ENCODE results near the gene FAM161B.
"Not testable (repeated sequence)": the region's sequence is repeated elsewhere in the genome, so short reads cannot be mapped to it uniquely, and the experiment has no call there.

The FAM161B gene

GRCh38 chr14:73942180-73942579 is 7.7 kb downstream of the FAM161B start:
- no peak for DNase-seq

DNA sequence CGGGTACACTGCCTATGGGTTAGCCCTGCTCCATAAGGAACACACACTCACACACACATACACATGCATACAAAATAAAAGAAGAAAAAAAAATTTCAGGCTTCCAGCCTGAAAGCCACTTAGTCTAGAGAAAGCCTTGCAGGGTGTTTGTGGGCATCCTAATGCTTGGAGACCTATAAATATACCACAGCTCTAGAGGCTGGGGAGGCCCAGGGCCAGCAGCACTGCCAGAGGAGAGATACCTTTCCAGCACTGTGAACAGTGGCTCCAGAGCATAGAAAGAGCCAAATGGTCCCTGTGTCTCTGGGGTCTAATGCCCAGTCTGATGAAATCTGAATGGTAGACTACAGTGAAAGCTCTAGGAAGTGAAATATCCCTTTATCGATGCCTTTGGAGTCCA is 12.9 kb downstream of the FAM161B start:
- no peak for DNase-seq

GRCh38 chr14:73936548-73936947 is 13.3 kb downstream of the FAM161B start:
- DNase-seq = no peak

DNA sequence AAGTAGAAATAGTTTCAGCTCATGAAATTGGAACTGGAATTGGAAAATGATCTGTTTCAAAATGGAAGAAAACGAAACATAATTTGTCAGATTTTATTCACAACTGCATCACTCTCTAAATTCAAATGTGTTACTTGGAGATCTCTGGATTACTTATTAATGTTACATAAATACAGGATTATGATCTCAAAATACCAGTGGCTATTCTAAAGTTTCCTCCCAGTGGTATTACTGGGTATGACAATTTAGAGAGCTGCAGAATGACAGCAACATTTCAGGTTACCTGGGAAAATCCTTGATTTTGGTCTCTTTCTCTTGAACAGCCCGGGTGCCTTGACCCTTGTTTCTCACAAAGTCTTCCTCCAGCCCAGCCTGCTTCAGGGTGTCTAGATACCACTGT is 14.2 kb downstream of the FAM161B start:
- no peak for DNase-seq

GRCh38 chr14:73924337-73924736 is 25.6 kb downstream of the FAM161B start:
- DNase-seq = no peak

- DNase-seq = not testable (repeated sequence)
Measured at GRCh38 chr14:73919457-73919856, 30.4 kb downstream of the FAM161B start.

DNA sequence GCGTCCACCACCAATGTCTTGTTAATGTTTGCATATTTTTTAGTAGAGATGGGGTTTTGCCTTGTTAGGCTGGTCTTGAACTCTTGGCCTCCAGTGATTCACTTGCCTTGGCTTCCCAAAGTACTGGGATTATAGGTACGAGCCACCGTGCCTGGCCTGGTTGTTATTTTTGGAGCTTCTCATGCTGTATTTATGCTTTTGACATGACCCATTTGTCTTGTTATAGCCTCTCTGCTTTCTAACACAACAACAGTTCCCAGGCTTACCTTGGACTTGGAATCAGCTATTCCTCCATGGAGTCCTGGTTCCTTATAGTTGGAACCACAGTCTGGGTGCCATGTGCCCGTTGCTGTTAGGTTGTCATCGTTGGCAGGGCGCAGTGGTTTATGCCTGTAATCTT is 33.6 kb downstream of the FAM161B start:
- no peak for DNase-seq

DNA sequence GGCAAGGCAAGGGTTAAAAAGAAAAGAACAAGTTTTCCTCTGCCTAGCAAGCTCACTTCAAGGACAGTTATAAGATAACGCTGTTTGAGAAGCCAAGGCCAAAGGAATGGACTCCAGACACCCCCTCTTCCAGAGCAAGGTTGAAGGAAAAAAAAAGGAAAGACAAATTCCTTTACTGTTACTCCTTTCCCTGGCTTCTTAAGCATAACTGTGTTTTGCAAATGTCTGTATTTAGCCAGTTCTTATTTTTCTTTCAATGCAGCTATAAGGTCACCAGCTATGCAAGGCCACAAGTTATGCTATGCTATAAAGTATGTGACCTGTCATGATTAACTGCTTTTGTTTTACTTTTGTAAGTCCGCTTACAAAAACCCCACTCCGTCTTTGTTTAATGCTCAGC is 36.6 kb downstream of the FAM161B start:
- no peak for DNase-seq

GRCh38 chr14:73909681-73910080 is 40.2 kb downstream of the FAM161B start:
- no peak for DNase-seq

DNA sequence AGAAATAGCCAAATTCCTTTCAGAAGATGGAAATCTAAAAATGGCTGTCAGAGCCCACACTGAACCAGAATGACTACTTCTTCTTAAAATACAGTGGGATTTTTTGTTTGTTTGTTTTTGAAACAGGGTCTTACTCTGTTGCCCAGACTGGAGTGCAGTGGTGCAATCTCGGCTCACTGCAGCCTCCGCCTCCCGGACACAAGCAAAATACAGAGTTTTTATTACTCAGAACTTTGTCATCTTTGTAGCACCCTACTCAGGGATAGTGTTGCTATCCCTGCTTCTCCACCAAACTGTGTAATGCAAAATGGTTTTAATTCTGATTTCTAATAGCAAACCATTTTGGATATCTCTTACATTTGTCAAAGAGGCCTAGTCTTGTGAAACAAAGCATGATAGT is 46.9 kb downstream of the FAM161B start:
- no peak for DNase-seq

DNA sequence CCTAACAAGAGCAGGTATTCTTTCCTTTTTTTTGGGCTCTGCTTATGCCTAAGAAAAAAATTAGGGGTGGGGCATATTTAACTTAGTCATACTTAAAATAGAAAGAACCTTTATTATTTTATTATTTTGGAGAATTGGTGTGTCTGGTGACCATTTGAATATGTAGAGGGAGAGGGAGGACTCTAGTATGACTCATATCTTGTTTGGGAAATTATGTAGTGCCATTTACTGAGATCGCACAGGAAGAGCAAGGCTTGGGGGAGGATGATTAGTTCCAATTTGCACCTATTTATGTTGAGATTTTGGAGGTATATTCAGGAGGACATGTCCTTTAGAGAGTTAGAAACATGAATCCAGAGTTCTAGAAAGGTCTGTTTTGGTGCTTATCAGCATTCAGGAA is 53.4 kb downstream of the FAM161B start:
- no peak for DNase-seq

DNA sequence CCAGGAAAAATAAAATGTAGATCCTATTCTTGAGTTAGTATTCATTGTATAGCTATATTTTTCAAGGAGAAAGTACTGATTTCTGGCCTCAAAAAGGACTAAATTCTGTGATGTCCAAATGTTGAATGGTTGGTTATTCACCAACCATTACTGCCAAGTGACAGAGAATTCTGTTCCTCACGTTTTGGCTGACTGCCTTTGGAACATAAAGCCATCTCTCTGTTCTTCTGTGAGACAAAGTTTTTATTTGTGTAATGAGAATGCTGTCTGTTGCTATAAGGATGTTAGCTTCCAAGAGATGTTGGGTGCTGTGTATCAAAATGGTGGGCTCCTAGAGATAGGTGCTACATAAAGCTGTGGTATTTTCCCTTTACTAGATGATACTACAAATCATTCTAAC is 54.0 kb downstream of the FAM161B start:
- no peak for DNase-seq

DNA sequence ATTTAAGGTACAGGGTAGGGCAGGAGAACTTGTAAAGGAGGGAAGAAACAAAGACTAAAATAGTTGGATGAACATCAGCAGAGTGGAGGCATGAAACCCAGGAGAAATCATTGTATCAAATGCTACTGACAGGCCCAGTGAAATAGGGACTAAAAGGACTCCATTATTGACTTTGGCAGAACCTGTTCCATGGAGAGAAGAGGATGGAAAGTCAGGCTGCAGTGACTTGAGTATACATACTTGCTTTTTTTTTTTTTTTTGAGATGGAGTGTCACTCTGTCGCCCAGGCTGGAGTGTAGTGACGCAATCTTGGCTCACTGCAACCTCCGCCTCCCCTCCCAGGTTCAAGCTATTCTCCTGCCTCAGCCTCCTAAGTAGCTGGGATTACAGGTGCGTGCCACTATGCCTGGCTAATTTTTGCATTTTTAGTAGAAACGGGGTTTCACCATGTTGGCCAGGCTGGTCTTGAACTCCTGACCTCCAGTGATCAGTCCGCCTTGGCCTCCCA is 55.7 kb downstream of the FAM161B start:
- not testable (repeated sequence) for DNase-seq

DNA sequence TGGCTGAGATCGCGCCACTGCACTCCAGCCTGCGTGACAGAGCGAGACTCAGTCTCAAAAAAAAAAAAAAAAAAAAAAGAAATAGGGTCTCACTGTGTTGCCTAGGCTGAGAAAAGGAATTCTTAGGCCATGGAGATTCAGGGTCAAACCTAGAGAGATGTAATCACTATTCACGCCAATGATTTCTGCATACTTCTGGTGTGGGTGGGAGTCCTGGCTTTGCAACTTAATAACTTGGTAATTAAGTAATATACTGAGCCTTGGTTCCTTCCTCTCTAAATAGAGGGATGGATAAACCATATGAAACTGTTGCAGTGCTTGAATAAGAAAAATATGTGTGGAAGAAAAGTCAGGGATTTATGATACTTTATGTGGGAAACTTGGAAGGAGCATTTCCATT is 60.5 kb downstream of the FAM161B start:
- no peak for DNase-seq

DNA sequence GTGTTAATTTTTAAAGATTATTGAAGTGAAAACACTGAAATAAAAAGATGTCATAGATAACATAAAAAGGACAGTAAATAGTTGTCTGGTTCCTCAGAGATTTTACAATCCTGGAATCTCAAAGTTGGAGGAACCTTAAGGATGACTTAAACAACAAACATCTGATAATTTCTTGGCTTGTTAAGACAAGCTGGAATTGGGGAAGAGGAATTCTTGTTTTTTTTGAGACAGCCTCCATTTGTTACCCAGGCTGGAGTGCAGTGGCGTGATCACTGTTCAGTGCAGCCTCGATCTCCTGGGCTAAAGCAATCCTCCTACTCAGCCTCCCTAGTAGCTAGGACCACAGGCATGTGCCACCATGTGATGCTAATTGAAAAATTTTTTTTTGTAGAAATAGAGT is 60.9 kb downstream of the FAM161B start:
- DNase-seq = no peak

GRCh38 chr14:73888460-73888725 is 61.5 kb downstream of the FAM161B start:
- DNase-seq = no peak

DNA sequence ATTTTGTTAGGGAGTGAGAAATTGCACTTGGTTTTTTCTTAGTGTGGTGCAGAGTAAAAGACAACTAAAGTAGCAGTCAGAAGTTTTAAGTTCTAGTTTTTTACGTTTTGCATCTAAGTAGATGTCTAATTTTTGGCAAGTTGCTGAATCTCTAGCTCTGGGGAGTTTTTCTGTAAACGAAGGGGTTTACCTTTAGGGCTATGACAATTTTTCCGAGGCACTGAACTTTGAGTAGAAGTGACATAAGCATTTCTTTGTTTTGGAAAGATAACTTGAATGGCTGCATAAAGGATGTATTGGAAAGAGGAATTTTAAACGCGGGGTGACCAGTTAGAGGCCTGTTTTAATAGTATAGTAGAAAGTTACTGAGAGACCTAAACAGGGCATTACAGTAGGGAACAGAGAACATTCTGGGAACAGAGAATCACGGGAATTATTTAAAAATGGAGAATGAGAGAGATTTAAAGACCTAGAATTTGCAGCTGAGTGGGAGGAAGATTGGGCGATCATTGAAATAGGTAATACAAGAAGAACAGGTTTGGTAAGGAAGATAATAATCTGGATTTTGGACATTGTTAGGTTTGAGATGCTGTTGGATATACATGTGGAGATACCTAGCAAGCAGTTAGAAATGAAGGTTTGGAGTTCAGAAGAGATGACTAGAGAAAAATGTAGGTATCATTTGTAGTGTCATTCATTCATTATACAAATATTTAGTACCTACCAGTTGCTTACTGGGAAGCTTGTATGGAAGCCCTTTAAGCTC is 62.0 kb downstream of the FAM161B start:
- DNase-seq = no peak

DNA sequence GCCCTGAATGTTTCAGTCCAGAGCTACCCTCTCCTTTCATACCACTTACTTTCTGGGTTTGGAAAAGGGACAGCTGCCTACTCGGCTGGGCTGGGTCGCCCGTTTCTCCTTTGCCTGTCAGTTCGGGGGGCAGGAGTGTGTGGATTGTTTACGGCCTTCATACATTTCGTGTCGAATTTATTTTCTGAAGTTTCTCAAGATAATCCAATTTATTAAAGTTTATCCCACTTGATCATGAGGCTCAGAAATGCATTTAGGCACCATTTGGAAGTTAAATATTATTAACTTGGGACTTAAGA is 62.6 kb downstream of the FAM161B start:
- no peak for DNase-seq

GRCh38 chr14:73886449-73887317 is 63.2 kb downstream of the FAM161B start, which contains the start of gene ZNF410:
ZNF410 (plus strand) TSS chr14:73886859; CDS start chr14:73892176, 5,317 bp downstream.
- DNase-seq = peak; percentile 95

DNA sequence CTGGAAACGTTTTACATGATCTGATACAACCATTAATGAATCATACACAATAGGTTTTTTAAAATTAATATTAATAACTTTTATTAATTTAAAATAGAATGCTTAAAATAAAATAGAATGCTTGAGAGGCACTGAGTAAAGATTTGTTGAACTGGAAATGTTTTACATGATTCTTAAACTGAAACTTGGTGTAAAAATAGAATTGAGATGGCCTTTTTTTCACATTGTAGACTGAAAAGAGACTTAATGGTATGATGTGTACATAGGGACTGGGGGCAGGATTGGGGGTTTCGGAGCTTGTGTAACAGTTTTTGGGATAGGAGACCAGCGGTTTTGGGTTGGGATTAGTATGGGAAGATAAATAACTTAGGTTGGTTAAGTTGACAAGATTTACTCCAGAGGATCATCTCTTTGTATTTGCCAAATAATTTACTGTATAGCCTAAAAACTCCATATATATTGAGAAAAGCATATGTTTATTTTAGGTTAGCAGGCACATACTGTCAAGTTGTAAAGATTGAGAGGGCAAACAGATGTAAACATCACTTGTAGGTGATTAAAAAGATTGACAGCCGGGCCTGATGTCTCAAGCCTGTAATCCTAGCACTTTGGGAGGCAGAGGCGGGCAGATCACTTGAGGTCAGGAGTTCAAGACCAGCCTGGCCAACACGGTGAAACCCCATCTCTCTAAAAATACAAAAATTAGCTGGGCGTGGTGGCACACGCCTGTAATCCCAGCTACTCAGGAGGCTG is 65.3 kb downstream of the FAM161B start:
- no peak for DNase-seq
